GM18508 (cell line): ENCODE measurements around the gene ESRRA.

Experiments used
- ATAC-seq: cut with Tn5 transposase; IDR thresholded peaks from one replicate; pipeline ENCODE4 v1.9.1; 2021; ENCODE audit warnings: moderate number of reproducible peaks; ENCODE audit not compliant: insufficient read depth, unreplicated experiment

Gene ESRRA

DNA sequence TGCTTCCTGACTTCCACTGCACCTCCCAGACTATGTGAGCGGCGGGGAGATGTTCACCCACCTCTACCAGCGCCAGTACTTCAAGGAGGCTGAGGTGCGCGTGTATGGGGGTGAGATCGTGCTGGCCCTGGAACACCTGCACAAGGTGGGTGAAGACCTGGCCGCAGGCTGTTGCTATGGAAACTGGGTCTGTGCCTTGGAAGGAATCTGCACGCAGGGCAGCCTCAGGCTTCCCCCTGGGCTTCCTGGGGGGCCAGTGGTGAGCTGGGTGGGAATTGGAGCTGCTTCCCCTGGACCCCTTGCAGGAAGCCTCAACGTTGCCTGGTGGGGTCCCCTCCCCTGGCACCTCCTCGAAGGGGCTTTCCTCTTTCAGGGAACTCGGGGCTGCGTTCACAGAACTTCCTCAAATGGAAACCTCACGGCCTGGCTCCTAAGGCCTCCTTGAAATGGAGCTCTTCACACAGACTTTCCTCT, 55.2 kb downstream of the ESRRA start:
- ATAC-seq, result no peak

DNA sequence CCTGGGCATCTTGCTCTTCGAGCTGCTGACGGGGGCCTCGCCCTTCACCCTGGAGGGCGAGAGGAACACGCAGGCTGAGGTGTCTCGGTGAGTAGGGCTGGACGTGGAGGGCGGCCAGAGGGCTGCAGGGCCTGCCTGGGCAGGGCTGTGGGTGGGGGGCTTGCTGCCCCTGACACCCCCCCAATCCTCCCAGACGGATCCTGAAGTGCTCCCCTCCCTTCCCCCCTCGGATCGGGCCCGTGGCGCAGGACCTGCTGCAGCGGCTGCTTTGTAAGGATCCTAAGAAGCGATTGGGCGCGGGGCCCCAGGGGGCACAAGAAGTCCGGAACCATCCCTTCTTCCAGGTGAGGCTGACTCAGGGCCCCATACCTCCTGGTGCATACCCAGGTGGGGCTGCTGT, 56.3 kb downstream of the ESRRA start:
- no peak for ATAC-seq

DNA sequence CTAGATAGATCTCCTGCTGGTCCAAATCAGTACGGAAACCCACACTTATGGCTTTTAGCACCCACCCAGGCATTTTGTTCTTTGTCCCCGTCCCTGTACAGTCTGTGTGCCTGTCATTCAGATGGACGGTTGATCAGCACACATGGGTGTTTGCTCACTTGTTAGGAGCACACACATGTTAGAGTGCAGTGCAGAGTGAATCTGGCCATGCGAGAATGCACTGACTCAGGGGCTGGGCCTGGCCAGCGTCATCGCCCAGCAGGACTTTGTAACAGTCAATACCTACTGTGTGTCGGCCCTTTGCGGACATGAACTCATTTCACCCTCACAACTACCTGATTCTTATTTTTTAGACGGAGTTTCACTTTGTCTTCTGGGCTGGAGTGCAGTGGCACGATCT, 57.0 kb downstream of the ESRRA start:
- no peak for ATAC-seq

DNA sequence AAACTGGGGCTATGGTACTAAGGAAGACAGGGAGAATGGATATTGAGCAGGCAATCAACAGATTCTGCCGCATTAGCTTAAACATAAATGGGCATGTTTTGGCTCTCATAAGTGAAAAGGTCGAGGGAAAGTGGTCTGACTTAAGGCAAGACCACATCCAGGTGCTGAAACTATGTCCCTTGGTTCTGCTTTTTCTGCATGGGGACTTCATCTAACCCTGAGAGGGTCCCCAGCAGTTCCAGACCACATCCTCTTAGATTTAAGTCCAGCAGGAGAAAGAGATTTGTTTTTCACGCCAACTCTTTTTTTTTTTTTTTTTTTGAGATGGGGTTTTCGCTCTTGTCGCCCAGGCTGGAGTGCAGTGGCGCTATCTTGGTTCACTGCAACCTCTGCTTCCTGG, 59.1 kb downstream of the ESRRA start:
- ATAC-seq, result no peak

DNA sequence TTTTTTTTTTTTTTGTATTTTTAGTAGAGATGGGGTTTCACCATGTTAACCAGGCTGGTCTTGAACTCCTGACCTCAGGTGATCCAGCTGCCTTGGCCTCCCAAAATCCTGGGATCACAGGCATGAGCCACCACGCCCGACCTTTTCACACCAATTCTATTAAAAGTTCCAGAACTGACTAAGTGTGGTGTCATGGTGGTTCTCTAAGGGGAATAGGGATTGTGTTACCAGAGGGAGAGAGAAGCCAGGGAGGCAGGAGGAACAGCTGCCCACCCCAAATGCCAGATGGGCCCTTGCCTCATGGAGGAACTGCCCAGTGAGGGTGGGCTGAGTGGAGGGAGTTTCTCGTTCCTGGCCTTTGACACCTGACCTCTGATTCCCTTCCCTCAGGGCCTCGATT, 59.6 kb downstream of the ESRRA start:
- ATAC-seq, result no peak
